RPMI7951 (cell line): ENCODE results near the gene VSX2. TPM values are rescaled to one million over a fixed set of nuclear protein-coding genes. Genes with fewer than 3 reads are reported as not detected.
A peak's percentile ranks its signal among the peaks of the same experiment; 100 is the strongest.

Source experiments
- DNase-seq: peaks from one replicate; pipeline ENCODE4 v3.0.0-alpha.2; 2012; ENCODE audit warnings: low read depth
- total RNA-seq: library from RNA; depleted of rRNA; stranded (reverse); fragments of >200 nt; shearing (Covaris generic); gene quantifications from 2 replicates; pipeline ENCODE4 v1.2.3, GENCODE V29; 2014; rRNA removed

The VSX2 gene
- total RNA-seq, 1 experiment from 2014 or later, result not detected

DNA sequence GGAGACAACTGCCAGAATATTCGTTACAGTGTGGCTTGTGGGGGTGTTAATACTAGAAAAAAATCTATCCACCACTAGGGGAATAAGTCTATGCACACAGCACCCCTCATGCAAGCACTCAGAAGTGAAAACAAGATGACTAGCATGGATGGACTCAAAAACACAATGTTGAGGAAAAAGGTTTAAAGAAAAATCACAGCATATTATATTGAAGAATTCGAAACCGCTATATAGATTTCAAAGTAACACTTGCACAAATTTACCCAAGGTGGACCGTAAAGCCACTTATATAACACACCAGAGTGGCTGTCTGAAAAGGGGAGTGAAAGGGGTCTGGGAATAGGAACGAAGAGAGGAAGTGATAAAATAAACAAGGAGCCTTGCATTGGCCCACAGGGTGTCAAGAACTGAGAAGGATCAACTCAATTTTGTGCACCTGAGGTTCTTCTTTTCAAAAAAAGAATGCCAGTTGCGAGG is 62.9 kb downstream of the VSX2 start:
- DNase-seq, result peak; percentile 56

DNA sequence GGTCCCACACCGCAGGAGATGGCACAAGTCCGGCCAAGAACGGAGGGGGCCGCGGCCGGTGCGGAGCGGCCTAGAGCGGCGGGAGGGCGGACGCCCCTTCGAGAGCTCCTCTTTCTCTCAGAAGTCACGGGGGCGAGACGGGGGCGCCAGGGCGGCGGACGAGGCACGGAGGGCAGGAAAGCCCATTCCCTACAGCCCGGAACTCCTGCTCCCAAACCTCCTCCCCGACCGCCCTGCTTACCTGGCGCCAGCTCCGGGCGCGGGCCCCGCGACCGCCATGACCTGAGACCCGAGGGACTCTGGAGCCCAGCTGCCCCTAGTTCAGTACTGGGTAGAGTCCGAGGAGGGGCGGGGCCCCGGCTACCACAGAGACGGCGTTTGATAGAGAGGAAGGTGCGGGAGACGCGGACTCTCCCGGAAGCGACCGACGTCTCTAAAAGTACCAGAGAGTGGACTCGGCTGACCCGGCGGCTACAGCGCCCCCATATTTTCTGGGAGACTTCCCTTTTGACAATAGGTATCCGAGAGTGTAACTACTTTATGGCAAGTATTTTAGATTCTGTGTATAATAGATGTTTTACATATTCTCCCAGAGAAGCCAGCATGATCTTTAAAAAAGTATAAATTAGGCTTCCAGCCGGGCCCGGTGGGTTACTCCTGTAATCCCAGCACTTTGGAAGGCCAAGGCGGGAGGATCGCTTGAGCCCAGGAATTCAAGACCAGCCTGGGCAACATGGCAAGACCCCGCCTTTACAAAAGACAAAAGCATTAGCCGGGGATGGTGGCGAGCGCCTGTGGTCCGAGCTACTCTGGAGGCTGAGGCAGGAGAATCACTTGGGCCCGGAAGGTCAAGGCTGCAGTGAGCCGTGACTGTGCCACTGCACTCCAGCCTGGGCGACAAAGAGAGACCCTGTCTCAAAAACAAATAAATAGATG is 63.7 kb downstream of the VSX2 start, which contains the start of gene ABCD4:
Gene ABCD4 (minus strand): TSS at position 301 of the 936 bp plus-strand sequence. CDS start 22 bp downstream, at position 279.
- peak; percentile 92 for DNase-seq

DNA sequence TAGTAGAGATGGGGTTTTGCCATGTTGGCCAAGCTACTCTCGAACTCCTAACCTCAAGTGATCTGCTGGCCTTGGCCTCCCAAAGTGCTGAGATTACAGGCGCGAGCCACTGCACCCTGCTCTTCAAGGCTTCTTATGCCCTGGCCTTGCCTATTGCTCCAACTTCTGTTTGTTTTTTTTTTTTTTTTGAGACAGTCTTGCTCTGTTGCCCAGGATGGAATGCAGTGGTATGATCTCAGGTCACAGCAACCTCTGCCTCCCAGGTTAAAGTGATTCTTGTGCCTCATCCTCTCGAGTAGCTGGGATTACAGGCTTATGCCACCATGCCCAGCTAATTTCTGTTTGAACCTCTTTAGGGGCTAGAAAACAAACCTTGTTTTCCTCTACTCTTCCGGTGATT is 69.4 kb downstream of the VSX2 start:
- no peak for DNase-seq

DNA sequence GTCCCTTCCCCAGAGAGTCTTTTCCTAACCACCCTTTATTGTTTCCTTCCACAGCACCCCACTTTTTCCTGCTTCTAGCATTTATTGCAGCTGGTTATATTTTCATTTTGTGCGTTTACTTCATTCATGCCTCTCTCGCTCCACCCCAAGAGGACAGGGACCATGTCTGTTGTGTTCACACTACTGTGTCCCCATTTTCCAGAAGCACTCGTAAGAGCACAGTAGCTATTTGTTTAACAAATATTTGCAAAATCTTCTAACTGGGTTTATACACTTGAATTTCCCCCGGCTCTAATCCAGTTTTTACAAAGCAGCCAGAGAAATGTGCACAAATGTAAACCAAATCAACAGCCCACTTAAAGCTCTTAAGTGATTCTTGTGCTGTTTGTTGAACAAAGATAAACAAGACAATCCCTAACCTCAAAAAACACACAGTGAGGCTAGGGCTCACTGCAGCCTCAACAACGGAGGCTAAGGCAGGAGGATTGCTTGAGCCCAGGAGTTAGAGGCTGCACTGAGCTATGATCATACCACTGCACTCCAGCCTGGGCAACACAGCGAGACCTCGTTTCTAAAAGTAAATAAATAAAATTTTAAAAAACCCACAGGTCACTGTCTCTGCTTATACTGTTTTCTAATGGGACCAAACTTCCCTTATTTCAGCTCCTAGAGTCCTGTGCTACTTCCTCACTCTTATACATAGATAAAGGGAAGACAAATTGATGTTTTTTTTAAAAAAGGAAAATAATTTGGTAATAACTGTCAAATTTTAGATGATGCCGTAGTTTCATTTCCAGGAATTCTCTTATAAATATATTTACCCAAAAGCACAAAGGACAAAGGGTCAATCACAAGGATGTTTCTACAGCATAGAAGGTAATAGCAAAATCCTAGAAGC is 70.1 kb downstream of the VSX2 start:
- no peak for DNase-seq

DNA sequence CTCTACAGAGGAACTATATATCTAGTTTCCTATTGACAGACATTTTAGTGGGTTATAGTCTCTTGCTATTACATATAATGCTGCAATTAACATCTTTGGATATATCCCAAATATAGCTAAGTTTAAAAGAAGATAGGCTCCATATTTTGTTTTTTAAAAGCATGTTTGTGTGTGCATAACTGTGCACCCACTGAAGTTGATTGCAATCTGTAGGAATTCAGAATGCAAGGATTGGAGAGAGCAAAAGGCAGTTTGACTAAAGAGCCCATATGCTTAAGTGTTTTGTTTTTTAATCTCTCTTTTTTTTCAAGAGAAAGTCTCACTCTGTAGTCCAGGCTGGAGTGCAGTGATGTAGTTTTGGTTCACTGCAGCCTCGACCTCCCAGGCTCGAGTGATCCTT is 72.9 kb downstream of the VSX2 start:
- no peak for DNase-seq

Other genes with a start within 250 kb of the VSX2 start
- 6.4 and 6.5 TPM in 2 replicates for gene ENTPD5, start 220.2 kb upstream of the VSX2 start, total RNA-seq
- gene BBOF1, start 220.1 kb upstream of the VSX2 start, total RNA-seq, result 2.4 and 4.0 TPM in 2 replicates
- 8.9 and 13.7 TPM in 2 replicates for gene ALDH6A1, start 155.0 kb upstream of the VSX2 start, total RNA-seq
- 11.2 and 13.5 TPM in 2 replicates for gene LIN52, start 154.5 kb upstream of the VSX2 start, total RNA-seq
- 15.0 and 15.2 TPM in 2 replicates for gene ABCD4, start 63.5 kb downstream of the VSX2 start, total RNA-seq
- not detected in 2 replicates for gene VRTN, start 109.0 kb downstream of the VSX2 start, total RNA-seq
- gene SYNDIG1L, start 186.8 kb downstream of the VSX2 start, total RNA-seq, result not detected in 2 replicates